WTC11 (cell line): ENCODE measurements around the gene SGSH. TPM values are rescaled to one million over a fixed set of nuclear protein-coding genes. Genes with fewer than 3 reads are reported as not detected.

Source experiments
- ATAC-seq: fragments of 200-7000 bp; cut with Tn5 transposase; 2 replicates; pipeline ENCODE4 v1.10.0; 2021; ENCODE audit warnings: mild to moderate bottlenecking, moderate library complexity
- CTCF ChIA-PET: fragments of 300-600 bp; sonication (Branson Sonifier 250); formaldehyde crosslinking; loops from one replicate; lab custom pipeline; 2021; ENCODE audit warnings: antibody characterized with exemption; lab: Charles Lee
- POLR2A ChIA-PET: fragments of 350-600 bp; sonication (Branson Sonifier 250); formaldehyde crosslinking; loops from one replicate; lab custom pipeline; 2021; ENCODE audit warnings: antibody characterized with exemption; lab: Charles Lee
- DNase-seq: peaks from one replicate; pipeline ENCODE4 v3.0.0; 2021; ENCODE audit warnings: low spot score
- H3K27ac Mint-ChIP-seq: 2 replicates; pipeline ENCODE4 v1.8.0; 2021; ENCODE audit warnings: mixed read lengths
- H3K27me3 Mint-ChIP-seq: 2 replicates; pipeline ENCODE4 v1.8.0; 2021; ENCODE audit warnings: low read depth, mild to moderate bottlenecking, moderate library complexity, mixed read lengths
- H3K36me3 Mint-ChIP-seq: 2 replicates; pipeline ENCODE4 v1.8.0; 2021; ENCODE audit warnings: mixed read lengths
- H3K4me1 Mint-ChIP-seq: 2 replicates; pipeline ENCODE4 v1.8.0; 2022; ENCODE audit warnings: mixed read lengths
- H3K4me3 Mint-ChIP-seq: 2 replicates; pipeline ENCODE4 v1.8.0; 2021; ENCODE audit warnings: mild to moderate bottlenecking, moderate library complexity, mixed read lengths
- H3K9me3 Mint-ChIP-seq: 2 replicates; pipeline ENCODE4 v1.8.0; 2021; ENCODE audit warnings: mixed read lengths
- AFF4 ChIP-seq: sonication (generic); formaldehyde crosslinking; IDR thresholded peaks from 2 replicates; pipeline ENCODE4 v1.8.1; 2023; ENCODE audit warnings: mild to moderate bottlenecking, missing genetic modification reagents, borderline replicate concordance
- E2F5 ChIP-seq: sonication (generic); formaldehyde crosslinking; IDR thresholded peaks from 2 replicates; pipeline ENCODE4 v1.8.1; 2022; ENCODE audit warnings: mild to moderate bottlenecking, moderate library complexity, missing genetic modification reagents
- ELF4 ChIP-seq: sonication (generic); formaldehyde crosslinking; IDR thresholded peaks from 2 replicates; pipeline ENCODE4 v1.8.1; 2022; ENCODE audit warnings: low read depth, mild to moderate bottlenecking, moderate library complexity, missing genetic modification reagents
- EMX1 ChIP-seq: fragments of 250-450 bp; sonication (Bioruptor Pico); IDR thresholded peaks from 2 replicates; pipeline ENCODE4 v1.8.0; 2021; ENCODE audit warnings: mild to moderate bottlenecking
- FOXJ3 ChIP-seq: sonication (generic); formaldehyde crosslinking; IDR thresholded peaks from 2 replicates; pipeline ENCODE4 v1.9.0; 2021; ENCODE audit warnings: missing genetic modification reagents, mild to moderate bottlenecking, borderline replicate concordance
- FOXP4 ChIP-seq: sonication (generic); formaldehyde crosslinking; IDR thresholded peaks from 2 replicates; pipeline ENCODE4 v1.8.0; 2022; ENCODE audit warnings: mild to moderate bottlenecking, missing genetic modification reagents
- GABPB1 ChIP-seq: sonication (generic); formaldehyde crosslinking; IDR thresholded peaks from 2 replicates; pipeline ENCODE4 v1.8.1; 2023; ENCODE audit warnings: mild to moderate bottlenecking, missing genetic modification reagents
- HMGA2 ChIP-seq: fragments of 250-450 bp; sonication (Bioruptor Pico); IDR thresholded peaks from 2 replicates; pipeline ENCODE4 v1.4.0; 2021; ENCODE audit warnings: mild to moderate bottlenecking, moderate library complexity
- MLX ChIP-seq: sonication (generic); formaldehyde crosslinking; IDR thresholded peaks from 2 replicates; pipeline ENCODE4 v1.8.1; 2023; ENCODE audit warnings: mild to moderate bottlenecking, missing genetic modification reagents, moderate library complexity
- MYBL2 ChIP-seq: sonication (generic); formaldehyde crosslinking; IDR thresholded peaks from 2 replicates; pipeline ENCODE4 v1.8.1; 2023; ENCODE audit warnings: mild to moderate bottlenecking, moderate library complexity, missing genetic modification reagents
- NR2C2 ChIP-seq: sonication (generic); formaldehyde crosslinking; IDR thresholded peaks from 2 replicates; pipeline ENCODE4 v1.8.0; 2022; ENCODE audit warnings: mild to moderate bottlenecking, missing genetic modification reagents
- NR3C1 ChIP-seq: sonication (generic); formaldehyde crosslinking; conservative IDR thresholded peaks from 2 replicates; pipeline ENCODE4 v1.8.1; 2023; ENCODE audit warnings: low read depth, mild to moderate bottlenecking, missing genetic modification reagents
- PREB ChIP-seq: sonication (generic); formaldehyde crosslinking; IDR thresholded peaks from 2 replicates; pipeline ENCODE4 v1.8.1; 2022; ENCODE audit warnings: mild to moderate bottlenecking, missing genetic modification reagents, moderate library complexity, borderline replicate concordance
- PRRX2 ChIP-seq: fragments of 250-450 bp; sonication (Bioruptor Pico); IDR thresholded peaks from 2 replicates; pipeline ENCODE4 v1.8.0; 2021; ENCODE audit warnings: mild to moderate bottlenecking
- STAT6 ChIP-seq: sonication (generic); formaldehyde crosslinking; conservative IDR thresholded peaks from 2 replicates; pipeline ENCODE4 v1.8.1; 2023; ENCODE audit warnings: mild to moderate bottlenecking, low read depth, missing genetic modification reagents, moderate library complexity
- TCF7 ChIP-seq: sonication (generic); formaldehyde crosslinking; IDR thresholded peaks from 2 replicates; pipeline ENCODE4 v1.8.0; 2022; ENCODE audit warnings: mild to moderate bottlenecking, low read depth, missing genetic modification reagents, moderate library complexity
- TEAD4 ChIP-seq: sonication (generic); formaldehyde crosslinking; IDR thresholded peaks from 2 replicates; pipeline ENCODE4 v1.8.0; 2022; ENCODE audit warnings: mild to moderate bottlenecking, missing genetic modification reagents
- ZMAT4 ChIP-seq: fragments of 250-450 bp; sonication (Bioruptor Pico); IDR thresholded peaks from 2 replicates; pipeline ENCODE4 v1.9.0; 2021; ENCODE audit warnings: mild to moderate bottlenecking
- ZNF219 ChIP-seq: sonication (generic); formaldehyde crosslinking; IDR thresholded peaks from 2 replicates; pipeline ENCODE4 v1.8.0; 2023; ENCODE audit warnings: missing genetic modification reagents, mild to moderate bottlenecking, borderline replicate concordance
- ZNF232 ChIP-seq: sonication (generic); formaldehyde crosslinking; IDR thresholded peaks from 2 replicates; pipeline ENCODE4 v1.8.0; 2022; ENCODE audit warnings: mild to moderate bottlenecking, missing genetic modification reagents
- total RNA-seq: library from RNA; stranded (reverse); gene quantifications from 3 replicates; pipeline ENCODE4 v1.2.3, GENCODE V29; 2021

Gene SGSH
- total RNA-seq, 1 experiment from 2014 or later, result 27.7 TPM

GRCh38 chr17:80243526-80244433 is 23.6 kb upstream of the SGSH start (continued):
- TF ChIP-seq ZNF219 (CRISPR knock-in tag), result no peak
- no peak for TF ChIP-seq PRRX2 (CRISPR knock-in tag)
- no peak for TF ChIP-seq E2F5 (CRISPR knock-in tag)
- TF ChIP-seq NR2C2, result no peak
- TF ChIP-seq GABPB1 (CRISPR knock-in tag), result no peak
- no peak for TF ChIP-seq PREB
- no peak for TF ChIP-seq TCF7 (CRISPR knock-in tag)
- no peak for TF ChIP-seq ELF4 (CRISPR knock-in tag)
- no peak for TF ChIP-seq TEAD4 (CRISPR knock-in tag)
- TF ChIP-seq ZMAT4 (CRISPR knock-in tag), result no peak
- TF ChIP-seq NR3C1 (CRISPR knock-in tag), result no peak

- peaks cover 42% of the 10 kb centered on the region for H3K36me3 Mint-ChIP-seq
- CTCF ChIA-PET, result no interaction called here
- no peak for ATAC-seq
These were observed 22.4 kb upstream of the SGSH start for GRCh38 chr17:80242505-80242904.

More at GRCh38 chr17:80242505-80242904, 22.4 kb upstream of the SGSH start:
- POLR2A ChIA-PET, result no interaction called here
- H3K4me1 Mint-ChIP-seq, result no peaks in the 10 kb centered on the region
- TF ChIP-seq FOXP4 (CRISPR knock-in tag), result no peak
- no peak for TF ChIP-seq AFF4 (CRISPR knock-in tag)
- TF ChIP-seq MYBL2 (CRISPR knock-in tag), result no peak
- TF ChIP-seq EMX1 (CRISPR knock-in tag), result no peak
- no peak for TF ChIP-seq ELF4 (CRISPR knock-in tag)
- no peak for TF ChIP-seq STAT6 (CRISPR knock-in tag)
- no peak for TF ChIP-seq NR2C2
- TF ChIP-seq TEAD4 (CRISPR knock-in tag), result no peak
- no peak for TF ChIP-seq ZNF232
- TF ChIP-seq HMGA2, result no peak
- no peak for TF ChIP-seq PREB
- no peak for TF ChIP-seq MLX
- no peak for TF ChIP-seq FOXJ3
- no peak for TF ChIP-seq TCF7 (CRISPR knock-in tag)
- TF ChIP-seq, all 79 proteins: peak for 0
- no peaks in the 10 kb centered on the region for H3K9me3 Mint-ChIP-seq
- no peak for DNase-seq
- H3K27me3 Mint-ChIP-seq, result no peaks in the 10 kb centered on the region
- no peak overlapping the region for H3K4me3 Mint-ChIP-seq
- H3K27ac Mint-ChIP-seq, result no peak overlapping the region
